ENCODE measurements around the gene NFIA. TPM values are rescaled to one million over a fixed set of nuclear protein-coding genes. Genes with fewer than 3 reads are reported as not detected.

NFIA gene
- total RNA-seq, 1 experiment from 2014 or later: 38.6 TPM

- Mint-ChIP-seq H3K27me3 (ENCODE audit: unreplicated experiment) (no peaks in the 10 kb centered on the region), H3K4me3 (ENCODE audit: low read depth, unreplicated experiment) (no peak overlapping the region), H3K36me3 (ENCODE audit: insufficient read depth, unreplicated experiment) (peaks cover under 1% of the 10 kb centered on the region), H3K27ac (ENCODE audit: unreplicated experiment) (no peak overlapping the region), H3K4me1 (ENCODE audit: low read depth, unreplicated experiment) (peaks cover 3% of the 10 kb centered on the region), H3K9me3 (ENCODE audit: low read depth, unreplicated experiment) (no peaks in the 10 kb centered on the region)
- no peak for TF ChIP-seq CTCF (IDR thresholded peaks at IDR 0.05; ENCODE audit: unreplicated experiment)
- BruUV-seq (replicated peaks): no TSS peak
- intact Hi-C loops (cut with micrococcal nuclease; ENCODE audit: unreplicated experiment): no loop called here
- CTCF ChIA-PET: no interaction called here
- no peak for DNase-seq
Observed at GRCh38 chr1:61419196-61419595, 336.8 kb downstream of the NFIA start.

DNA sequence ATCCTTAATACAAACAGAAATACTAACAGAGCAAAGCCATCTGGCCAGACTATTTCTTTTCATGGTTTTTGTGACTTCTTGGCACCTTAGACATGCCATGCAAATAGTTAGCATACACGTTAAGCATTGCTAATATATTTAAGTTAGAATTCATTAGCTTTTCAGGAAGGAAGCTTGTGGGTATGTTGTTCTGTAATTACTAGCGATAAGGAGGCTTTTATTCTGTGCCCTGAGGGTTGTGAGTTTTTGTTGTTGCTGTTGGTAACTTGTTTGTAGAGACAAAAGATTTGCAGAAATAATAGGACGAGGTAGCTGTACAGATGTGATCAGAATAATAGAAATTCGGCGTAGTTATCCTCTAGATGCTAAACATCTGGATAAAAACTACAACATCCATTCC, 337.3 kb downstream of the NFIA start:
- H3K4me3 Mint-ChIP-seq (ENCODE audit: low read depth, unreplicated experiment): no peak overlapping the region
- intact Hi-C loops (cut with micrococcal nuclease; ENCODE audit: unreplicated experiment): no loop called here
- DNase-seq: no peak
- no peak for TF ChIP-seq CTCF (IDR thresholded peaks at IDR 0.05; ENCODE audit: unreplicated experiment)
- H3K27ac Mint-ChIP-seq (ENCODE audit: unreplicated experiment): no peak overlapping the region
- H3K4me1 Mint-ChIP-seq (ENCODE audit: low read depth, unreplicated experiment): peaks cover 8% of the 10 kb centered on the region
- no peaks in the 10 kb centered on the region for H3K9me3 Mint-ChIP-seq (ENCODE audit: low read depth, unreplicated experiment)
- BruUV-seq (replicated peaks): no TSS peak
- H3K36me3 Mint-ChIP-seq (ENCODE audit: insufficient read depth, unreplicated experiment): peaks cover 5% of the 10 kb centered on the region
- CTCF ChIA-PET: no interaction called here
- H3K27me3 Mint-ChIP-seq (ENCODE audit: unreplicated experiment): no peaks in the 10 kb centered on the region

DNA sequence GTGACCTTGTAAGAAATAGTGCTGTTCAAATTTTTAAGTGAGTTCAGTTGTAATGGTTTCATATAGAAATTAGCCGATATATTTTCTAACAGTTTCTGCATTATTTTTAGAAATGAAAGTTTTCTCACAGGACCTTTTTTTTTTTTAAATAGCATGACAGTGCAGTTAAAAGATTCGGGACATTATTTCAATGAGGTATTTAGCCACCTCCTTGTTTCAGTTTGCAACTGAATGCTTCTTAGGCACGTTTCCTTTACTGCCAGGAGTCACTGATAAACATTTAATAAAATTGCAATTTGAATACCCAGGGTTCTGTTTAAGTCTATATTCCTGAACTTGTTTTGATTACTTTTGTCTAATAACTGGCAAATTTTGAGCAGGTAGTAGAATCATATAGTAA, 337.9 kb downstream of the NFIA start:
- H3K27me3 Mint-ChIP-seq (ENCODE audit: unreplicated experiment): no peaks in the 10 kb centered on the region
- BruUV-seq (replicated peaks): no TSS peak
- H3K4me3 Mint-ChIP-seq (ENCODE audit: low read depth, unreplicated experiment): no peak overlapping the region
- no peak overlapping the region for H3K27ac Mint-ChIP-seq (ENCODE audit: unreplicated experiment)
- no peak for DNase-seq
- CTCF ChIA-PET: no interaction called here
- H3K36me3 Mint-ChIP-seq (ENCODE audit: insufficient read depth, unreplicated experiment): peaks cover 6% of the 10 kb centered on the region
- no peaks in the 10 kb centered on the region for H3K9me3 Mint-ChIP-seq (ENCODE audit: low read depth, unreplicated experiment)
- intact Hi-C loops (cut with micrococcal nuclease; ENCODE audit: unreplicated experiment): no loop called here
- TF ChIP-seq CTCF (IDR thresholded peaks at IDR 0.05; ENCODE audit: unreplicated experiment): no peak
- H3K4me1 Mint-ChIP-seq (ENCODE audit: low read depth, unreplicated experiment): peaks cover 14% of the 10 kb centered on the region

- Mint-ChIP-seq H3K4me3 (ENCODE audit: low read depth, unreplicated experiment) (no peak overlapping the region), H3K27ac (ENCODE audit: unreplicated experiment) (no peak overlapping the region), H3K36me3 (ENCODE audit: insufficient read depth, unreplicated experiment) (peaks cover 7% of the 10 kb centered on the region), H3K9me3 (ENCODE audit: low read depth, unreplicated experiment) (no peaks in the 10 kb centered on the region), H3K4me1 (ENCODE audit: low read depth, unreplicated experiment) (peaks cover 23% of the 10 kb centered on the region), H3K27me3 (ENCODE audit: unreplicated experiment) (no peaks in the 10 kb centered on the region)
- CTCF ChIA-PET: interaction anchor here (0.8 kb wide), 1 partner anchor 17 kb away, joined by 4 read pairs; no protein-coding TSS in a partner anchor
- DNase-seq: no peak
- TF ChIP-seq CTCF (IDR thresholded peaks at IDR 0.05; ENCODE audit: unreplicated experiment): no peak
- no TSS peak for BruUV-seq (replicated peaks)
- intact Hi-C loops (cut with micrococcal nuclease; ENCODE audit: unreplicated experiment): no loop called here
Observed at GRCh38 chr1:61420909-61421835, 338.8 kb downstream of the NFIA start.

All from Calu3 (cell line).